Keratinocyte (primary cell): Measurements from ENCODE around the gene PITPNC1. TPM values are rescaled to one million over a fixed set of nuclear protein-coding genes. Genes with fewer than 3 reads are reported as not detected.
"Not testable (repeated sequence)": the region's sequence is repeated elsewhere in the genome, so short reads cannot be mapped to it uniquely, and the experiment has no call there.

ENCODE experiments used
- DNase-seq: peaks from one replicate; pipeline ENCODE4 v3.0.0-alpha.2; 2011; ENCODE audit warnings: low read depth, missing footprints, low spot score
- FAIRE-seq: peaks from 2 replicates; lab custom pipeline; 2011; peaks lifted over from hg19 to GRCh38; lab: Jason Lieb, UNC
- H2AFZ ChIP-seq: 2 replicates; pipeline ENCODE4 v1.6.0; 2012; ENCODE audit warnings: low read length, control low read depth, inconsistent platforms; ENCODE audit not compliant: control insufficient read depth
- H3K27ac ChIP-seq: 2 replicates; pipeline ENCODE4 v1.5.1; 2011; ENCODE audit warnings: low read length; ENCODE audit not compliant: control insufficient read depth, insufficient read depth
- H3K27me3 ChIP-seq: 3 replicates; pipeline ENCODE4 v1.6.0; 2011; ENCODE audit warnings: low read length; ENCODE audit not compliant: control insufficient read depth, insufficient read depth; ENCODE audit errors: extremely low read depth
- H3K36me3 ChIP-seq, 2 experiments: 2 replicates in 1 of 2; 3 replicates in 1 of 2; pipeline ENCODE4 v1.5.1; 2011; ENCODE audit warnings: low read length in 2 of 2, mild to moderate bottlenecking in 1 of 2; ENCODE audit not compliant: control insufficient read depth in 2 of 2, insufficient read depth in 2 of 2; ENCODE audit errors: extremely low read depth in 1 of 2
- H3K4me1 ChIP-seq: 3 replicates; pipeline ENCODE4 v1.5.1; 2011; ENCODE audit warnings: low read length; ENCODE audit not compliant: control insufficient read depth, insufficient read depth; ENCODE audit errors: extremely low read depth
- H3K4me2 ChIP-seq: 3 replicates; pipeline ENCODE4 v1.6.0; 2011; ENCODE audit warnings: low read depth, low read length; ENCODE audit not compliant: control insufficient read depth, insufficient read depth; ENCODE audit errors: extremely low read depth
- H3K4me3 ChIP-seq, 3 experiments: fragments of 200-600 bp in 1 of 3; sonication (generic) in 1 of 3; 2 replicates in 2 of 3; 3 replicates in 1 of 3; pipeline ENCODE4 v1.5.1; 2011 to 2016; ENCODE audit warnings: low read length in 3 of 3, mild to moderate bottlenecking in 3 of 3, control low read depth in 2 of 3, inconsistent platforms in 1 of 3, low read depth in 1 of 3, mixed read lengths in 1 of 3, mixed run types in 1 of 3, moderate library complexity in 1 of 3; ENCODE audit not compliant: control insufficient read depth in 2 of 3, insufficient read depth in 2 of 3; ENCODE audit errors: extremely low read depth in 1 of 3
- H3K79me2 ChIP-seq: 2 replicates; pipeline ENCODE4 v1.6.0; 2012; ENCODE audit warnings: low read length; ENCODE audit not compliant: control insufficient read depth, insufficient read depth
- H3K9ac ChIP-seq: 3 replicates; pipeline ENCODE4 v1.6.0; 2011; ENCODE audit warnings: low read length; ENCODE audit not compliant: control insufficient read depth, insufficient read depth; ENCODE audit errors: extremely low read depth
- H3K9me1 ChIP-seq: 3 replicates; pipeline ENCODE4 v1.6.0; 2011; ENCODE audit warnings: low read length; ENCODE audit not compliant: control insufficient read depth, insufficient read depth; ENCODE audit errors: extremely low read depth
- H3K9me3 ChIP-seq: 2 replicates; pipeline ENCODE4 v1.5.1; 2012; ENCODE audit warnings: low read depth, low read length; ENCODE audit not compliant: control insufficient read depth
- H4K20me1 ChIP-seq: 3 replicates; pipeline ENCODE4 v1.6.0; 2011; ENCODE audit warnings: low read length; ENCODE audit not compliant: control insufficient read depth, insufficient read depth; ENCODE audit errors: extremely low read depth
- CTCF ChIP-seq, 3 experiments: IDR thresholded peaks in 1 of 3; conservative IDR thresholded peaks in 1 of 3; optimal IDR thresholded peaks in 1 of 3; 2 replicates in 2 of 3; 3 replicates in 1 of 3; pipeline versions ENCODE3 to v1.5.1; 2011; ENCODE audit warnings: low read length in 3 of 3, mild to moderate bottlenecking in 3 of 3, moderate library complexity in 2 of 3, control low read depth in 1 of 3, inconsistent platforms in 1 of 3; ENCODE audit not compliant: insufficient read depth in 2 of 3; ENCODE audit errors: extremely low read depth in 1 of 3
- EZH2 ChIP-seq: IDR thresholded peaks from one replicate; pipeline ENCODE4 v1.6.1; 2012; ENCODE audit warnings: inconsistent platforms, mild to moderate bottlenecking, low read length, moderate library complexity
- dilution Hi-C: fragments of 300-500 bp; cut with MboI; formaldehyde crosslinking; loops from one replicate; pipeline ENCODE4 v1.7.0; 2020; ENCODE audit warnings: low sequenced_read_pairs; ENCODE audit not compliant: extremely low pct_ligation_motif_present
- polyA plus RNA-seq, 5 experiments: library from polyadenylated mRNA; depleted of rRNA in 3 of 5; stranded (reverse) in 3 of 5; stranded (forward) in 1 of 5; unstranded in 1 of 5; fragments of >200 nt; gene quantifications; 1 replicate in 1 of 5; 2 replicates in 3 of 5; 3 replicates in 1 of 5; pipeline versions ENCODE4 v1.2.1 to v1.2.3, GENCODE V29; 2011 to 2012; ENCODE audit warnings: missing spikeins in 2 of 5, low read depth in 1 of 5, low replicate concordance in 1 of 5

Gene PITPNC1
- polyA plus RNA-seq, 1 donor (not counting 4 experiments of a cell fraction or from before 2014, with no cell fraction given) = 24.8 TPM

- Histone ChIP-seq H3K4me1 (no peaks in the 10 kb centered on the region), H3K79me2 (peaks cover 38% of the 10 kb centered on the region), H3K9me1 (no peaks in the 10 kb centered on the region), H2AFZ (no peak overlapping the region), H3K27me3 (no peaks in the 10 kb centered on the region), H4K20me1 (no peaks in the 10 kb centered on the region), H3K4me3 (no peak overlapping the region), H3K9ac (no peak overlapping the region), H3K36me3 (no peaks in the 10 kb centered on the region), H3K27ac (no peak overlapping the region), H3K9me3 (no peaks in the 10 kb centered on the region), H3K4me2 (no peak overlapping the region)
- TF ChIP-seq EZH2 (no peak), CTCF (optimal IDR thresholded peaks at IDR 0.05 in 1 of 3, IDR thresholded peaks at IDR 0.05 in 1 of 3, conservative IDR thresholded peaks at IDR 0.05 in 1 of 3; ENCODE audit: extremely low read depth in 1 of 3, insufficient read depth in 2 of 3, low read length in 3 of 3) (no peak)
- dilution Hi-C loops = no loop called here
- FAIRE-seq (no peak), DNase-seq (no peak)
These were observed 26.4 kb downstream of the PITPNC1 start for GRCh38 chr17:67403483-67403882.

GRCh38 chr17:67408455-67408830, 31.4 kb downstream of the PITPNC1 start:
- FAIRE-seq, H2AFZ ChIP-seq, dilution Hi-C loops, H4K20me1 ChIP-seq, H3K9me3 ChIP-seq, H3K9me1 ChIP-seq, H3K27ac ChIP-seq, H3K4me2 ChIP-seq, DNase-seq, H3K9ac ChIP-seq, H3K36me3 ChIP-seq, H3K27me3 ChIP-seq, H3K4me1 ChIP-seq, H3K4me3 ChIP-seq: not testable (repeated sequence)
- H3K79me2 ChIP-seq = peaks cover 24% of the 10 kb centered on the region

GRCh38 chr17:67411397-67411796, 34.3 kb downstream of the PITPNC1 start:
- no peak overlapping the region for H3K27ac ChIP-seq
- DNase-seq (no peak), FAIRE-seq (no peak)
- dilution Hi-C loops = no loop called here
- no peaks in the 10 kb centered on the region for H3K9me3 ChIP-seq
- no peak overlapping the region for H2AFZ ChIP-seq
- peaks cover 13% of the 10 kb centered on the region for H3K4me1 ChIP-seq
- no peaks in the 10 kb centered on the region for H3K27me3 ChIP-seq
- H3K79me2 ChIP-seq = peaks cover 40% of the 10 kb centered on the region
- H3K4me3 ChIP-seq = no peak overlapping the region
- H4K20me1 ChIP-seq = no peaks in the 10 kb centered on the region
- no peak overlapping the region for H3K9ac ChIP-seq
- no peak for TF ChIP-seq CTCF (optimal IDR thresholded peaks at IDR 0.05 in 1 of 3, IDR thresholded peaks at IDR 0.05 in 1 of 3, conservative IDR thresholded peaks at IDR 0.05 in 1 of 3; ENCODE audit: extremely low read depth in 1 of 3, insufficient read depth in 2 of 3, low read length in 3 of 3)
- TF ChIP-seq EZH2 = no peak
- no peak overlapping the region for H3K4me2 ChIP-seq
- H3K9me1 ChIP-seq = no peaks in the 10 kb centered on the region
- peaks cover 0 to 2% of the 10 kb centered on the region in 2 experiments for H3K36me3 ChIP-seq
